Right cardiac atrium (tissue), 5 donors: ENCODE measurements around the gene MST1. TPM values are rescaled to one million over a fixed set of nuclear protein-coding genes. Genes with fewer than 3 reads are reported as not detected.
"Not testable (repeated sequence)": the region's sequence is repeated elsewhere in the genome, so short reads cannot be mapped to it uniquely, and the experiment has no call there.

ENCODE experiments used
- ATAC-seq, 2 donors: fragments of 200-7000 bp; cut with Tn5 transposase; one replicate each; pipeline versions ENCODE4 v1.8.0 to v1.9.1; 2020; ENCODE audit warnings: moderate library complexity in 2 of 2, mild to moderate bottlenecking in 1 of 2
- DNase-seq, 3 donors: peaks; one replicate each; pipeline ENCODE4 v3.0.0-alpha.2; 2020
- H3K27ac ChIP-seq: one replicate; pipeline ENCODE4 v1.5.1; 2013; ENCODE audit warnings: mild to moderate bottlenecking, low read length, control low read depth, moderate library complexity
- H3K27me3 ChIP-seq: one replicate; pipeline ENCODE4 v1.6.1; 2013; ENCODE audit not compliant: control insufficient read depth, insufficient read depth
- H3K4me1 ChIP-seq: one replicate; pipeline ENCODE4 v1.6.1; 2013; ENCODE audit warnings: low read length; ENCODE audit not compliant: control insufficient read depth, insufficient read depth
- H3K4me3 ChIP-seq: one replicate; pipeline ENCODE4 v1.5.1; 2013; ENCODE audit warnings: low read length, control low read depth
- H3K9me3 ChIP-seq: one replicate; pipeline ENCODE4 v1.6.1; 2013; ENCODE audit warnings: low read length; ENCODE audit not compliant: control insufficient read depth
- WGBS: extraction: QIAGEN DNeasy Blood & Tissue Kit; methylation state at CpG from one replicate; pipeline ENCODE4 v1.1.7; 2013; 5-methylcytosine and 5-hydroxymethylcytosine counted together
- intact Hi-C, 4 donors: fragments of 100-400 bp; cut with DNase I; formaldehyde crosslinking; loops; one replicate each; pipeline versions ENCODE4 v1.11.0 to v1.14.0; 2022 to 2023
- polyA plus RNA-seq: library from polyadenylated mRNA; stranded (reverse); fragments of 200-250 nt; gene quantifications from one replicate; pipeline ENCODE4 v1.2.3, GENCODE V29; 2013
- total RNA-seq, 4 donors: library from RNA; stranded (reverse); fragmentation: NEBNext Ultra II Directional; extraction: Animal tissue kit (Norgen Biotek cat#: 25700); gene quantifications; one replicate each; pipeline ENCODE4 v1.2.1, GENCODE V29; 2021
- donor health status: healthy with polysubstance abuse.
- donor health status: DM: no; HTN: yes; CAD: no.
- donor health status: DM: no; HTN: no; CAD: no.
- donor health status: DM: no; HTN: yes; CAD: no; lungs with severe emphysema.
- donor health status: DM: yes; HTN: yes; CAD: no.

The MST1 gene
- total and polyA plus RNA-seq, 5 donors = 3.5 to 7.5 (median 6.2) TPM

DNA sequence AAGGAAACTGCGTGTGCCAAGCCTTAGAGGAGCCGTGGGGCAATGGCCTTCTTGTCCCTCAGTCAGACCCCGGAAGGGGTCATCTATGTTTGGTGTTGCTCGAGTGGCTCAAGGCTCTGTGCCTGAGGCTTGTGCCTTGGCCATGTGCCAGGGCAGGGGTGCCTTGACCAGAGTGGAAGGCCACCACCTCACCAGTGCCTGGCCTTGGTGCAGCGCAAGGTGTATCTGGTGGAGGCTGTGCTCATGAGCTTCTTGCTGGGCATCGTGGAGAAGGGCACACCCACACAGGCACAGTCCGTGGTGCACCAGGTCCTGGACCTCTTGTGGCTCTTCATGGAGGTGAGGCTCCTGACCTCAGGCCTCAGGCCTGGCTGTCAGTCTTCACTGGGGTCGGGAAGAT lies 10.7 kb upstream of the MST1 start:
- no peak overlapping the region for H3K4me3 ChIP-seq
- H3K27me3 ChIP-seq = no peaks in the 10 kb centered on the region
- no peak overlapping the region for H3K27ac ChIP-seq
- DNase-seq (no peak), ATAC-seq (no peak)
- no peaks in the 10 kb centered on the region for H3K9me3 ChIP-seq
- 76% methylated on average over 8 of the region's 8 CpGs for WGBS
- intact Hi-C loops = no loop called here
- no peaks in the 10 kb centered on the region for H3K4me1 ChIP-seq

DNA sequence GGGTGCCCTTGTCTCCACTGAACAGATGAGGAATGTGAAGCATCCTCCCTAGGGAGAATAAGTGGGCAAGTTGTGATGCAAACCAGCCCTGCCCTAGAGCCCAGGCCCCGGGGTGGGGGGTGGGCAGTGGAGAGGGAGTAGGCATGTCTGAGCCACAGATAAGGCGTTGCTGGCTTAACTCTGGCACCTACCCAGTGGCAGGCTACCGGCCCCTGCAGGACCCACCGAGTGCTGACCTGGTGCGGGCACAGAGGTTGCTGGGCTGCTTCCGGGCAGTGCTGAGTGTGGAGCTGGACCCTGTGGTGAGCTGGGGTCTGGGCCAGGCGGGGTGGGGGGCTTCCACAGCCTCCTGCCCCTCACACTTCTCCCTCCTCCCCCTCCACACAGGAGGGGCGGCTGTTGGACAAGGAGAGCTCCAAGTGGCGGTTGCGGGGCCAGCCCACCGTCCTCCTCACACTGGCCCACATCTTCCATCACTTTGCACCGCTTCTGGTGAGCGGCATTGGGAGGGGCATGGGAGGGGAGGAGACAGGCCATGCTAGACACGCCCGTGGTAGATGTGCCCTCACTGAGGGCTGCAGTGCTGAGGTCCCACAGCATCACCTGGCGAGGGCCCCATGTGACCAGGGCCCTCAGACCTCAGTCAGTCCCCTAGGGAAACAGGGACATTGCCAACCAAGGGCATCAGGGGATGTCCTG lies 10.2 kb upstream of the MST1 start:
- H3K9me3 ChIP-seq = no peaks in the 10 kb centered on the region
- no peak overlapping the region for H3K27ac ChIP-seq
- H3K4me3 ChIP-seq = no peak overlapping the region
- DNase-seq (no peak), ATAC-seq (no peak)
- H3K4me1 ChIP-seq = no peaks in the 10 kb centered on the region
- H3K27me3 ChIP-seq = no peaks in the 10 kb centered on the region
- 68% methylated on average over 16 of the region's 16 CpGs for WGBS
- intact Hi-C loops = no loop called here

DNA sequence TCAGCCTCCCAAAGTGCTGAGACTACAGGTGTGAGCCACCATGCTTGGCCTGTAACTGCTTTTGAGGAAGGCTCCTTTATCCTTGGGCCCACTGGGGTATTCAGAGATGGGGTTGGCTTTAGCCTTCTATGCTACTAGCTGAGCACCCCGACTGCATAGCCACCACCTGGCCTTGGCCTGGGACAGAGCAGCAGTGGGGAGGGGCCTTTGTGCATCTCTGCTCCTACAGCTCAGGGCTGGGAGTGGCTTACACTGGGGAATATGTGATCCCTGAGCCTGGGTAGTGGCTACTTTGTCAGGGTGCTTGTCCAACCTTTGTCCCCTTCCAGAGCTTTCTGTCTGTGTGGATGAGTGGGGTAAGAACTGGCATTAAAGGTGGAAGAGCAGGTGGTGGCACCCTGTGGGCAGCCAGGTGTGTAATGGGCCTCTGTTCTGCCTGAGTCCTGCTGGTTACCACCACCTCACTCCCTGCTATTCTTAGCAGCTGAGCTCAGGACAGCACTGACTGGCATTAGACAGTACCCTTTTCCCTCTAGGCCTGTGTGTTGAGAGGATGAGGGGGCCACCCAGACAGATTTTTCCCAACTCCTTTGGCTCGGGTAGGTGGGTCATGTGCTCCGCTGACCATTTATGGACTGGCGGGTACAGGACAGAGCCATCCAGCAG lies 6.2 kb upstream of the MST1 start:
- intact Hi-C loops = not testable (repeated sequence)

DNA sequence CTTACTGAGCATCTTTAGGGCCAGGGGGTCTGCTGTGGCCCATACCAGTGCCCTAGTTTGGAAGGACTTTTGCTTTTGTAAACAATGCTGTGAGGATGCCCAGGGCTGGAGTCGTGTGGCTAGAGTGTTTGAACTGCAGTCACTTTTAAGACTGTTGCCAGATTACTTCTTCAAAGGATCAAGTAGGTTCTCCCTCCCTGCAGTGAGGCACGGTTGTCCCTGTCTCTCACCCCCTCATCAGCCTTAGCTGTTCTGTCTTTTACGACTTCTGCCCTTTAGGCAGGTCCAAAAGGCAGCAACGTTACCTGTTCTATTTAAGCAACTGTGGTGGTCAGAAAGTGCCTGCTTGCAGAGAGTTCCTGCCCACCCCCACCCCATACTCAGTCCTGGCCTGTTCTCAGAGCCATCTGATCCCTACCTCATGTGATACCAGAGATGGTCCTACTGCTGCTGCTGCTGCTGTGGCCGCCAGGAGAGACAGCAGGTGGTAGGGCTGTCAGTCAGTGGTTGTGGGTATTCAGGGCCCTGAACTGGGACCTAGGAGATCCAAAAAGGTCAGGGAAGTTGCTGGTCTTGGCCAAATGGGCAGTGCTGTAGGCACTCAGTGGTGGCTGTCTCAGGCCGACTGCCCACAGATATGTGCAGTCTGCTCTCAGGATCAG lies 5.3 kb upstream of the MST1 start:
- DNase-seq = peak in 2 of 3 donors; percentile 3 to 14

More for the DNA sequence above, 6.2 kb upstream of the MST1 start:
- H3K4me1 ChIP-seq, H3K27ac ChIP-seq, H3K27me3 ChIP-seq, H3K4me3 ChIP-seq, H3K9me3 ChIP-seq: not testable (repeated sequence)
- 73% methylated on average over 4 of the region's 4 CpGs for WGBS
- ATAC-seq (peak; percentile 5 to 31), DNase-seq (peak in 1 of 3 donors; percentile 5)

DNA sequence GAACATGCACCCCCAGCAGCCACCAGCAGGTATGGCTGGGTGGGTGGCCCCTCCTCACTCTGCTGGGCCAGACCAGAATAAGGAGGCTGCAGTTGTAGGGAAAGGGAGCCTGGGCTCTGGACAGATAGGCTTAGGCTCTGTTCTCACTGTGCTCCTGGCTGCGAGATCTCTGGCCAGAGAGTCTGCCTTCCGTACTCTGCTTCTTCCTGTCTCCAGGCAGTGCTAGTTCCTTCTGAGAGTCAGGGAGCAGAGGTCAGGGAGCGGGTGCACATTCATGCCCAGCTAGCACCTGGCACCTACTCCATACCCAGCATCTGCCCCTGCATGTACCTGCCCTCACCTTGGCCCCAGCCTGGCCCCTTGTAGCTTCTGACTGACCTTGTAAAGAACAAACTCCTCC lies 2.2 kb upstream of the MST1 start:
- H3K27me3 ChIP-seq, intact Hi-C loops, H3K4me1 ChIP-seq, H3K4me3 ChIP-seq, H3K9me3 ChIP-seq, H3K27ac ChIP-seq, ATAC-seq: not testable (repeated sequence)
- 81% methylated on average over 3 of the region's 3 CpGs for WGBS
- peak in 1 of 3 donors; percentile 9 for DNase-seq

More for the DNA sequence above, 5.3 kb upstream of the MST1 start:
- H3K4me1 ChIP-seq, H3K27me3 ChIP-seq, ATAC-seq, H3K27ac ChIP-seq, H3K9me3 ChIP-seq, H3K4me3 ChIP-seq, intact Hi-C loops: not testable (repeated sequence)
- WGBS = 64% methylated on average over 6 of the region's 6 CpGs

DNA sequence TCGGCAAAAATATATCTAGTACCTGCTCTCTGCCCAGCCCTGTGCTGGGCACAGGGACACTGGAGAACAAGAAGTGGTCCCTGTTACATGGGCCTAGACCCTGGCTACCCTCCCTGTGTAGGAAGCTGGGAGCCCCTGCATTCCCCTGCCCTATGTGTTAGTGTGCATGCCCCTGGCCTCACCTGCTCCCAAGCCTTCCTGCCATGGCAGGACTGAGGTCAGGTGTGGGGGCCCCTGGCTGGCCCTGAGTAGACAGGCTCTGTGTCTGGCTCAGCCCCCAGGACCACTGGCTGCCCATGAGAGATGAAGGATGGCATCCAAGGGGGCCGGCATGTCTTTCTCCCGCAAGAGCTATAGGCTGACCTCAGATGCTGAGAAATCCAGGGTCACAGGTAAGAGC lies 1.6 kb upstream of the MST1 start:
- H3K4me1 ChIP-seq, intact Hi-C loops, H3K4me3 ChIP-seq: not testable (repeated sequence)

DNA sequence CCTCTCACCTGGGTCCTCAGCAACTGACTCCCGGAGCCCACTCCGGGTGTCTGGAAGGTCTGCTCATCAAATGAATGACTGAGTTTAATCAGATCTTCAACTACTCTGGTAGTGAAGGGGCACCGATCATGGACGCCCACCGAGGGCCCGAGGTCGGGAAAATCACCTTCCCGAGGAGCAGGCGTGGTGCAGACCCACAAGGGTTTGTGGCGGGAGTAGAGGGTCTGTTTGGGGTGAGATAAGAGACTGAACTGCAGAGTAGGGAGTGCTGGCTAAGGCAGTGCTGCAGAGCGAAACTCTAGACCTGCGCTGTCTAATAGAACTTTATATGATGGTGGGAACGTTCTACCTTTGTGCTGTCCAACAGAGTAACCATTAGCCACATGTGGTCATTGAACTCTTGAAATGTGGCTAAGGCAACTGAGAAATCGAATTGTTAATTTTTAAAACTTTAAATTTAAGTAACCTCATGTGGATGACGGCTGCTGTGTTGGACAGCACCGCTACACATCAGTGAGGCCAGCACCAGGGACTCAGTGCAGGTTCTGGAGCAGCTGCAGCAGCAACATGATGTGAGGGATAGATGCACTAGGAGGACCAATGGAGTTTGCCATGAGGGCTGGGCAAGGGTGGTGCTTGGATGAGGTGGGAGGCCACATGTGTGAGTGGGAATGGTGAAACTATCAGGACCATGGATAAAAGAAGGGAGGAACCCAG lies 792 bp upstream of the MST1 start:
- DNase-seq, intact Hi-C loops, H3K27me3 ChIP-seq, H3K9me3 ChIP-seq, H3K4me1 ChIP-seq, ATAC-seq: not testable (repeated sequence)
- Histone ChIP-seq H3K27ac (peak overlapping the region; percentile 75), H3K4me3 (peak overlapping the region; percentile 90)
- 8% methylated on average over 16 of the region's 16 CpGs for WGBS

More for the DNA sequence above, 1.6 kb upstream of the MST1 start:
- DNase-seq, H3K27ac ChIP-seq, H3K9me3 ChIP-seq, ATAC-seq, H3K27me3 ChIP-seq: not testable (repeated sequence)
- WGBS = 90% methylated on average over 3 of the region's 3 CpGs

DNA sequence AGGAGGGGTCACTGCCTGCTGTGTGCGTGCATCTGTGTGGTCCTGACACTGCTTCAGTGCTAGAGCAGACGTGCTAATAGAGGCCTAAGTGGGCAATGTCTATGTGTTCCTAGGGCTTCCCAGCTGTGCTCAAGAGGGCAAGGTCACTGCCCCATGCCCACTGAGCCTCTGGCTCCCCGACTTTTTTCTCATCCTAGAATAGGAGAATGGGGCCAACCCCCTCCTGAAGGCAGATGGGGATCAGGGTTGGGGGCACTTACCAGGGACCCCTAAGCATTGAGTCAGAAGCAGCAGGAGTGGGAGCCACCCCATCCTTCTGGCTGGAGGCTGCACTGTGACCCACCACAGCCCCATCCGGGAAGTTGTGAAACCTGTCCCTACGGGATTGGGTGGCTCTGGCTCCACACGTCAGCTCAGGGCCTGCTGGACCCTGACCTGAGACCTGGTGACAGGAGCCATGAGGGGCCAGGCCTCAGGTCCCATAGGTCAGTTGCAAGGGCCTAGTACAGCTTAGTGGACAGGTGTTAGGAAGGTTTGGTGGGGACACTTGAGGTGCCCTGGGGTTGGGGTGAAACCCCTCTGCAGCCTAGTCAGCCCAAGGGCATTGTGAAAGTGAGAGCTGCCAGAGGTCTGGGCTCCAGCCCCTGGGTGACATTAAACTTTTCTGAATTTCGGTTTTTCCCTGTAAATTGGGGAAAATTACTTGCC lies 782 bp downstream of the MST1 start:
- intact Hi-C loops, H3K4me1 ChIP-seq, H3K9me3 ChIP-seq, H3K27me3 ChIP-seq, H3K27ac ChIP-seq: not testable (repeated sequence)
- WGBS = 54% methylated on average over 7 of the region's 7 CpGs
- H3K4me3 ChIP-seq = peak overlapping the region; percentile 90
- ATAC-seq (peak in 1 of 2 donors; percentile 1), DNase-seq (peak in 1 of 3 donors; percentile 36)

DNA sequence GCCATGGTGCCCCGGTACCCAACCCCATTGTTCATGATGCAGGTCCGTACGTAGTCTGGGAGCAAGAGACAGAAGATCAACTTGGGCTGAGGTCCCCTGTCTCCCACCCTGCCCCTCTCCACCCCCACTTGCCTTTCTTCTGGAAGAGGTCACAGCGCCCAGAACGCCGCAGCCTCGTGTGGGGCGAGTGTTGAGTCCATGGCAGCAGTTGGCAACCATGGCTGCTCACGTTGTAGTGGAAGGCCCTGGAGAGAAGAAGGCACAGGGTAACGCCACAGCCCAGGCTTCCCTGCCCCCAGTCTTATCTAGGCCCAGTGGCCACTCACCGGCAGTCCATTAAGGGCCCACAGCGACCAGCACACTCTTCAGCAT lies 1.9 kb downstream of the MST1 start:
- intact Hi-C loops = not testable (repeated sequence)

DNA sequence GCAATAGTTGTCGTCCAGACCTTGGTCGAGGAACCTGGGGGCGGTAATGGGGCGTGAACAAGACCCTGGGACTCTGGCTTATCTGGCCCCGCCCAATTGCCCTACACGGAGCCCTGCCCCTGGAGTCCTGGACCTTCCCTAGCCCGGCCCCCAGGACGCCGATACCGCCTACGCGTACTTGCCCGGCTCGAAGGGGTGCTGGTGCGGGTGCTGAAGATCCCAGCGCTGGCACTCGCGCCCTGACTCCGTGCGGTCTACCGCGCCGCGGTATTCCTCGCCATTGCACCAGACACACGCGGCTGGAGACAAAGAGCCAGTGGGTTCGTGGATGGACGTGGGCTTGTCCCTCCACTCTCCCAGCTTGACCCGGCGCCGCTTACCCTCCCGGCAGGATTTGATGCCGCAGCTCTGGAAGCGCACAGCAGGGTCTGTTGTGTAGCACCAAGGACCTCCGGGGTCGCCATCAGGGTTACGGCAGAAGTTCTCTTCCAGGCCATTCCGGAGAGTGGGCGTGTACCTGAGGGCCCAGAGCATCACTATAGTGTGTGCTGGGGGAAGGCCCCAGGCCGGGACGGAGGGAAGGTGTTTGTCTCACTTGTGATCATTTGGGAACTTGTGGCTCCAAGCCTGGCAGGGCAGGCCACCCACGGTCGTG lies 2.4 kb downstream of the MST1 start:
- H3K27ac ChIP-seq, intact Hi-C loops, H3K27me3 ChIP-seq, H3K4me1 ChIP-seq, H3K4me3 ChIP-seq, H3K9me3 ChIP-seq: not testable (repeated sequence)
- 13% methylated on average over 44 of the region's 44 CpGs for WGBS
- peak; percentile 62 to 83 (median 78) for DNase-seq
- ATAC-seq = peak; percentile 27 to 49

More for the DNA sequence above, 1.9 kb downstream of the MST1 start:
- H3K4me3 ChIP-seq, H3K27ac ChIP-seq, ATAC-seq, H3K4me1 ChIP-seq, DNase-seq, H3K9me3 ChIP-seq, H3K27me3 ChIP-seq: not testable (repeated sequence)
- 93% methylated on average over 12 of the region's 12 CpGs for WGBS
